ENCODE measurements around the gene EXOC3L4.

DNA sequence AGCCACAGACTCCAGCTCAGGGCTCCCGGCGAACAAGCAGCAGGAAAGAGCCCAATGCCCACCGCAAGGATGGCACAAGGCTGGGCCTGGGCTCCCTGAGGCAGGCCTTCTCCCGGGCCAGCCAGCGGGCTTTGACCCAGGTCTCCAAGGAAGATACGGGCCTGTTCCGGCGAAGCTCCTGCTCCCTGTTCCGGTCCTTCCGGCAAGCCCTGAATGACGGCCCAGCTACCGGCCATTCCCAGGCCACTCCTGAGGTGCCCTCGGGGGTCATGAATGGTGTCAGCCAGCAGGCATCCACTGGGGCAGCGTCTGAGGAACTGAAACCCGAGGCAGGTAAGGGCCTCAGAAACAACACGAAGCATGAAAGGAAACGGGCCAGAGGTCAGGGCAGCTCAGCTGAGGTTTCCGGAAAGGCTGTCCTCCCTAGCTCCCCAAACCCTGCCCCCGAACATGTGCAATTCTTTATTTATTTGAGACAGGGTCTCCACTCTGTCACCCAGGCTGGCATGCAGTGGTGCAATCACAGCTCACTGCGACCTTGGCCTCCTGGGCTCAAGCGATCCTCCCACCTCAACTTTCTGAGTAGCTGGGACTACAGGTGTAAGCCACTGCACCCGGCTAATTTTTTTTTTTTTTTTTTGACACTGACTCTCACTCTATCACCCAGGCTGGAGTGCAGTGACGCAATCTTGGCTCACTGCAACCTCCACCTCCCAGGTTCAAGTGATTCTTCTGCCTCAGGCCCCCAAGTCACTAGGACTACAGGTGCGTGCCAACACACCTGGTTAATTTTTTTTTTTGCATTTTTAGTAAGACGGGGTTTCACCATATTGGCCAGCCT lies 6.0 kb downstream of the EXOC3L4 start:
- TF ChIP-seq REST (IDR thresholded peaks at IDR 0.05; ENCODE audit: low read depth) (no peak), EZH2 (IDR thresholded peaks at IDR 0.05) (no peak), ZNF274 (IDR thresholded peaks at IDR 0.05; ENCODE audit: low read depth, low read length) (no peak), EGR1 (IDR thresholded peaks at IDR 0.05; ENCODE audit: low read depth) (no peak), CTCF (IDR thresholded peaks at IDR 0.05 in 2 of 3, conservative IDR thresholded peaks at IDR 0.05 in 1 of 3; ENCODE audit: borderline replicate concordance in 1 of 3, insufficient read depth in 1 of 3, low read depth in 2 of 3, low read length in 2 of 3) (no peak), POLR2A (IDR thresholded peaks at IDR 0.05; ENCODE audit: borderline replicate concordance, extremely low read depth, insufficient read depth, insufficient read length) (no peak), CBX3 (IDR thresholded peaks at IDR 0.05; ENCODE audit: low read depth) (no peak), POLR2AphosphoS5 (IDR thresholded peaks at IDR 0.05; ENCODE audit: low read depth, low read length) (no peak)

Data from HCT116 (cell line).